Cardiac muscle cell (in vitro differentiated cells and primary cell): Measurements from ENCODE around the gene THEMIS. TPM values are rescaled to one million over a fixed set of nuclear protein-coding genes. Genes with fewer than 3 reads are reported as not detected.
A peak's percentile ranks its signal among the peaks of the same experiment; 100 is the strongest.

Source experiments
- DNase-seq, 2 donors: peaks; one replicate each; pipeline versions ENCODE4 v3.0.0 to v3.0.0-alpha.2; 2010 to 2017; ENCODE audit warnings: low read depth in 1 of 2, low spot score in 1 of 2
- H3K27ac ChIP-seq: fragments of 200-600 bp; sonication (generic); 2 replicates; pipeline ENCODE4 v1.5.1; 2016
- H3K27me3 ChIP-seq: fragments of 200-600 bp; sonication (generic); 2 replicates; pipeline ENCODE4 v1.6.0; 2016; ENCODE audit warnings: control low read depth
- H3K36me3 ChIP-seq: fragments of 200-600 bp; sonication (generic); 2 replicates; pipeline ENCODE4 v1.5.1; 2016; ENCODE audit warnings: control low read depth
- H3K4me1 ChIP-seq: fragments of 200-600 bp; sonication (generic); 2 replicates; pipeline ENCODE4 v1.8.1; 2017; ENCODE audit warnings: low read depth, mild to moderate bottlenecking, mixed run types
- H3K4me3 ChIP-seq: fragments of 200-600 bp; sonication (generic); 2 replicates; pipeline ENCODE4 v1.5.1; 2016; ENCODE audit warnings: mild to moderate bottlenecking
- H3K9me3 ChIP-seq: fragments of 200-600 bp; sonication (generic); 2 replicates; pipeline ENCODE4 v1.5.1; 2017; ENCODE audit warnings: low read depth, mild to moderate bottlenecking, control low read depth
- polyA plus RNA-seq: library from polyadenylated mRNA; unstranded; fragments of >200 nt; fragmentation: Nextera tagmentation; extraction: Ambion mirVana; gene quantifications from 2 replicates; pipeline ENCODE4 v1.2.1, GENCODE V29; 2016
- total RNA-seq: library from RNA; depleted of rRNA; stranded (reverse); fragments of >200 nt; gene quantifications from 2 replicates; pipeline ENCODE4 v1.2.3, GENCODE V29; 2016
- TF ChIP-seq, protein P1 (sequence below): IDR thresholded peaks from 2 replicates; pipeline ENCODE4 v1.5.1; 2012; ENCODE audit warnings: low read depth, mild to moderate bottlenecking, low read length

The THEMIS gene
- total and polyA plus RNA-seq, 2 experiments from 2014 or later, result 0.06 TPM; not detected in 1

DNA sequence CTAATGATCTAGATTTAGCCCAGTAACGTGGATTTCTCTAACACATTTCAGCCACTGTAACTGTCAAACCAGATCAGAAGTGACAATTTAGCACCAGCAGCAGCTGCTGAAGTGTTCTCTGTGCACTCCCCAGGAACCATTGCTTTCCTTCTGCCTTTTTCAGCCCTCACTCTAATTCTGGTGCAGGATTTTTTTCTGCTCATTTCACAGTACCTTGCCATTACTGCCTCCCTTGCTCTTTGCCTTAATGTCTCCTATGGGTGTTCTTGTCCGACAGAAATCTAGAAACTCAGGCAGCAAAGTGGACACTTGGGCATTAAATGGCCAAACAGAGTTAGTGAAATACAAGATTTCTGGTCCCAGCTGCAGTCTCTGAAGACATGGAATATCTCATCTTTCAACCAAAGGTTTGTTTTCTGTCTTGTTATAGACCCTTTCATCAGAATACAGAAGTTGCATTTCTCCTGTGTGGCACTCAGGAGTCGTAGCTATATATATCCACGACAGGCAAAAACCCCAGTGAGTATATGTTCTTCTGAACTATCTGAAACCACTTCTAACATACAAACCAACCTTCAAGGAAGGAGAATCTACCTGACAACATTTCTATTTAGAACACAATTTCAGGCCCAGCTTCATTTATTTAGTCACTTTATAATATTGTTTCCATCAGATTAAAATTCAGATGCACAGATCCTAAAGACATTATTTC is 92.9 kb downstream of the THEMIS start:
- TF ChIP-seq, protein P1, sequence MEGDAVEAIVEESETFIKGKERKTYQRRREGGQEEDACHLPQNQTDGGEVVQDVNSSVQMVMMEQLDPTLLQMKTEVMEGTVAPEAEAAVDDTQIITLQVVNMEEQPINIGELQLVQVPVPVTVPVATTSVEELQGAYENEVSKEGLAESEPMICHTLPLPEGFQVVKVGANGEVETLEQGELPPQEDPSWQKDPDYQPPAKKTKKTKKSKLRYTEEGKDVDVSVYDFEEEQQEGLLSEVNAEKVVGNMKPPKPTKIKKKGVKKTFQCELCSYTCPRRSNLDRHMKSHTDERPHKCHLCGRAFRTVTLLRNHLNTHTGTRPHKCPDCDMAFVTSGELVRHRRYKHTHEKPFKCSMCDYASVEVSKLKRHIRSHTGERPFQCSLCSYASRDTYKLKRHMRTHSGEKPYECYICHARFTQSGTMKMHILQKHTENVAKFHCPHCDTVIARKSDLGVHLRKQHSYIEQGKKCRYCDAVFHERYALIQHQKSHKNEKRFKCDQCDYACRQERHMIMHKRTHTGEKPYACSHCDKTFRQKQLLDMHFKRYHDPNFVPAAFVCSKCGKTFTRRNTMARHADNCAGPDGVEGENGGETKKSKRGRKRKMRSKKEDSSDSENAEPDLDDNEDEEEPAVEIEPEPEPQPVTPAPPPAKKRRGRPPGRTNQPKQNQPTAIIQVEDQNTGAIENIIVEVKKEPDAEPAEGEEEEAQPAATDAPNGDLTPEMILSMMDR, result no peak
- no peaks in the 10 kb centered on the region for H3K9me3 ChIP-seq

DNA sequence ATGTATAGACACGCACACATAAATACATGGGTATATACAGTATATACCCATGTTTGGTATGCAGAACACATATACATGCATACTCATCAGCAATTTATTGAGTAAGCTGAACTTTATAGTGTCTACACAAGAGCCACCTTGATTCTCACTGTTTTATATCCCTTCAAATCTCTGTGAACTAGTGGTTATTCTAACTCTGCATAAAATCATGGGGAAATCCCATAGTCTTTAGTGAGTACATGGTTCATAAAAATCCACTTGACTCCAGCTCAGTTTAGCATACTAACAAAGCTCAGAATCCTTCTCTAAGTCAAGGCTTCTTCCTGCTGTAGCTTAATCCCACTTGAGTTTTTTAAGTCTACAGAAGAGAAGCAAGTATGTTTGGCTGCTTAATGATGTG is 104.1 kb downstream of the THEMIS start:
- TF ChIP-seq, protein P1, result no peak
- DNase-seq, result no peak

More for the DNA sequence above, 92.9 kb downstream of the THEMIS start:
- DNase-seq, result peak in 1 of 2 donors; percentile 11
- H3K36me3 ChIP-seq, result no peaks in the 10 kb centered on the region
- peaks cover 8% of the 10 kb centered on the region for H3K4me1 ChIP-seq
- H3K4me3 ChIP-seq, result no peak overlapping the region
- no peaks in the 10 kb centered on the region for H3K27me3 ChIP-seq
- no peak overlapping the region for H3K27ac ChIP-seq

GRCh38 chr6:127794405-127794804 is 106.5 kb downstream of the THEMIS start:
- DNase-seq, result no peak
- Histone ChIP-seq H3K4me1 (no peaks in the 10 kb centered on the region), H3K4me3 (no peak overlapping the region), H3K9me3 (no peaks in the 10 kb centered on the region), H3K27ac (no peak overlapping the region), H3K36me3 (no peaks in the 10 kb centered on the region), H3K27me3 (no peaks in the 10 kb centered on the region)
- TF ChIP-seq, protein P1, result no peak

More for the DNA sequence above, 104.1 kb downstream of the THEMIS start:
- H3K4me3 ChIP-seq, result no peak overlapping the region
- no peaks in the 10 kb centered on the region for H3K4me1 ChIP-seq
- H3K36me3 ChIP-seq, result no peaks in the 10 kb centered on the region
- H3K27ac ChIP-seq, result no peak overlapping the region
- no peaks in the 10 kb centered on the region for H3K27me3 ChIP-seq
- H3K9me3 ChIP-seq, result no peaks in the 10 kb centered on the region

DNA sequence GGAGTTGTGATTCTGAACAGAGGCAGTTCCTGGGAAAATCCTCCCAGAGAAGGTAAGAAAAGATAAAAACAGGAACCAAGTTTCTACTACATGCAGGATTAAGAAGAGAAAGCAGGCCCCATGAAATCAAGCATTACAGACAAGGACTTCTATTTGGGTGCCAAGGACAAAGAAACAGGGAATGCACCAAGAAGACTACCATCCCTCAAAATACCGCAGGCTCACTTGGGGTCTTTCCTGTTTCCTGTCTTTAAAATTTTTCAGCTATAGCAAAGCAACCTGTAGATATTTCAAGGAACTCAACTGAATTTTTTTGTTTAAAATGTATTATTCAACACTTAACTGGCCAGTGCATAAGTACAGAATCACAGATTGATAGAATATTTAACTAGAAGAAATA is 107.5 kb downstream of the THEMIS start:
- DNase-seq, result no peak
- H3K9me3 ChIP-seq, result no peaks in the 10 kb centered on the region
- H3K4me3 ChIP-seq, result no peak overlapping the region
- no peaks in the 10 kb centered on the region for H3K27me3 ChIP-seq
- no peaks in the 10 kb centered on the region for H3K36me3 ChIP-seq
- H3K4me1 ChIP-seq, result no peaks in the 10 kb centered on the region
- no peak overlapping the region for H3K27ac ChIP-seq
- TF ChIP-seq, protein P1, result no peak

DNA sequence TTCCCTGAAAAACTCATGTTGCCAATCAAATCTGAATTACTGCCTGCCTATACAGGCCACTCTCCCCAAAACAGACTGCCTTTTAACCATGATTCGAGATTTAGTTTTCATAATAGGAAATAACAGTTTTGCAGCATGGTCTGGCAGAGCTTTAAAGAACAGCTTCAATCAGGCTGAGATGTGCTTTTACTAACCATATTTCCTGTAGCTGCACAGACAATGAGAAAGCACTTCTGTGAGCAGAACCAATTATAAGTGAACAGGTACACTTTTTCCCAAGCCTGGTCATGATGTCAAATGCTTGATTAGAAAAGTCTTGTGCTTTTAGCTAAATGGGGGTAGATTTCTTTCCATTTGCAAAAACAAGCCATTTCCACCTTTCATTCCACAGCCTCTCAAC is 108.2 kb downstream of the THEMIS start:
- no peak for DNase-seq
- Histone ChIP-seq H3K4me3 (no peak overlapping the region), H3K9me3 (no peaks in the 10 kb centered on the region), H3K4me1 (no peaks in the 10 kb centered on the region), H3K36me3 (no peaks in the 10 kb centered on the region), H3K27me3 (no peaks in the 10 kb centered on the region), H3K27ac (no peak overlapping the region)
- TF ChIP-seq, protein P1, result no peak
